ENCODE results near the gene SLC25A43. TPM values are rescaled to one million over a fixed set of nuclear protein-coding genes. Genes with fewer than 3 reads are reported as not detected.

Gene SLC25A43
- polyA plus RNA-seq, 2 of the 4 experiments (the other 2 are of a cell fraction): 27.4 to 31.2 TPM

GRCh38 chrX:119475389-119476101 is 76.4 kb downstream of the SLC25A43 start:
- CTCF ChIA-PET: interaction anchor here (26.9 kb wide), 1 partner anchor 33 kb away, joined by 814 read pairs; no protein-coding TSS in a partner anchor
- H3K4me3 ChIP-seq: no peak overlapping the region

GRCh38 chrX:119477812-119478232 is 78.7 kb downstream of the SLC25A43 start:
- CTCF ChIA-PET: interaction anchor here (1.0 to 26.9 kb wide), 5 partner anchors 8 to 31 kb away, joined by 4 to 814 read pairs (median 6); partner anchors contain the start of gene SLC25A5
- POLR2A ChIA-PET: interaction anchor here (1.0 to 1.8 kb wide), 3 partner anchors 9 to 35 kb away, joined by 5 to 28 read pairs (median 5); partner anchors contain the start of gene SLC25A5
- WGBS (ENCODE audit: missing lambda C conversion rate): 19% methylated on average over 3 of the region's 3 CpGs
- DNase-seq (ENCODE audit: low read depth in 1 of 2, low spot score in 1 of 2): peak; percentile 58 to 81
- H3K9me3 ChIP-seq: no peaks in the 10 kb centered on the region
- peaks cover 39% of the 10 kb centered on the region for H3K4me1 ChIP-seq
- H3K27ac ChIP-seq: peak overlapping the region; percentile 66 to 71
- H3K4me3 ChIP-seq: no peak overlapping the region
- peak; percentile 72 for FAIRE-seq
- no peak for TF ChIP-seq HEYL (CRISPR knock-in tag; IDR thresholded peaks at IDR 0.05)
- TF ChIP-seq BHLHE40 (IDR thresholded peaks at IDR 0.05; ENCODE audit: low read depth, low read length): 0 out of 2 replicates have a peak, but pooled peaks have one; percentile 29
- TF ChIP-seq HDAC2 (IDR thresholded peaks at IDR 0.05): no peak
- no peak for TF ChIP-seq ZNF302 (CRISPR knock-in tag; IDR thresholded peaks at IDR 0.05)
- TF ChIP-seq, protein P1, sequence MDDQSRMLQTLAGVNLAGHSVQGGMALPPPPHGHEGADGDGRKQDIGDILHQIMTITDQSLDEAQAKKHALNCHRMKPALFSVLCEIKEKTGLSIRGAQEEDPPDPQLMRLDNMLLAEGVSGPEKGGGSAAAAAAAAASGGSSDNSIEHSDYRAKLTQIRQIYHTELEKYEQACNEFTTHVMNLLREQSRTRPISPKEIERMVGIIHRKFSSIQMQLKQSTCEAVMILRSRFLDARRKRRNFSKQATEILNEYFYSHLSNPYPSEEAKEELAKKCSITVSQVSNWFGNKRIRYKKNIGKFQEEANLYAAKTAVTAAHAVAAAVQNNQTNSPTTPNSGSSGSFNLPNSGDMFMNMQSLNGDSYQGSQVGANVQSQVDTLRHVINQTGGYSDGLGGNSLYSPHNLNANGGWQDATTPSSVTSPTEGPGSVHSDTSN (IDR thresholded peaks at IDR 0.05): no peak
- peak; percentile 39 to 63; a peak in 3 of 4 replicates for TF ChIP-seq CEBPB (IDR thresholded peaks at IDR 0.05)
- peak; percentile 30; the same call in 1 of the 2 replicates for TF ChIP-seq MYC (IDR thresholded peaks at IDR 0.05; ENCODE audit: borderline replicate concordance, low read length)
- TF ChIP-seq HOXB13 (CRISPR knock-in tag; IDR thresholded peaks at IDR 0.05; ENCODE audit: low read depth): no peak
- no peak for TF ChIP-seq NFE2L2 (conservative IDR thresholded peaks at IDR 0.05; ENCODE audit: low read length)
- no peak for TF ChIP-seq CHD4 (IDR thresholded peaks at IDR 0.05; ENCODE audit: borderline replicate concordance)
- no peak for TF ChIP-seq JUN (IDR thresholded peaks at IDR 0.05)
- TF ChIP-seq GATA3 (IDR thresholded peaks at IDR 0.05; ENCODE audit: borderline replicate concordance): no peak
- TF ChIP-seq MAZ (IDR thresholded peaks at IDR 0.05; ENCODE audit: borderline replicate concordance, low read depth, low read length): no peak
- no peak for TF ChIP-seq RARB (CRISPR knock-in tag; IDR thresholded peaks at IDR 0.05)
- TF ChIP-seq EHF (CRISPR knock-in tag; IDR thresholded peaks at IDR 0.05): no peak
- TF ChIP-seq, protein P2, sequence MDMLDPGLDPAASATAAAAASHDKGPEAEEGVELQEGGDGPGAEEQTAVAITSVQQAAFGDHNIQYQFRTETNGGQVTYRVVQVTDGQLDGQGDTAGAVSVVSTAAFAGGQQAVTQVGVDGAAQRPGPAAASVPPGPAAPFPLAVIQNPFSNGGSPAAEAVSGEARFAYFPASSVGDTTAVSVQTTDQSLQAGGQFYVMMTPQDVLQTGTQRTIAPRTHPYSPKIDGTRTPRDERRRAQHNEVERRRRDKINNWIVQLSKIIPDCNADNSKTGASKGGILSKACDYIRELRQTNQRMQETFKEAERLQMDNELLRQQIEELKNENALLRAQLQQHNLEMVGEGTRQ (IDR thresholded peaks at IDR 0.05): no peak
- TF ChIP-seq KDM1A (IDR thresholded peaks at IDR 0.05; ENCODE audit: low read depth): no peak
- ATAC-seq: peak; percentile 56 to 77
- H3K4me2 ChIP-seq: peak overlapping the region; percentile 74

More at GRCh38 chrX:119475389-119476101, 76.4 kb downstream of the SLC25A43 start:
- TF ChIP-seq NPAS2 (CRISPR knock-in tag; IDR thresholded peaks at IDR 0.05; ENCODE audit: borderline replicate concordance) (no peak), ELK1 (IDR thresholded peaks at IDR 0.05; ENCODE audit: low read depth, low read length) (no peak), EHMT2 (IDR thresholded peaks at IDR 0.05; ENCODE audit: low read depth) (no peak), CEBPB (IDR thresholded peaks at IDR 0.05) (no peak), MAX (IDR thresholded peaks at IDR 0.05) (no peak), RAD21 (conservative IDR thresholded peaks at IDR 0.05 in 1 of 2, IDR thresholded peaks at IDR 0.05 in 1 of 2) (no peak), HOXB13 (CRISPR knock-in tag; IDR thresholded peaks at IDR 0.05; ENCODE audit: low read depth) (no peak), JUN (IDR thresholded peaks at IDR 0.05) (no peak), CBX8 (IDR thresholded peaks at IDR 0.05) (no peak), ZFP36 (IDR thresholded peaks at IDR 0.05; ENCODE audit: borderline replicate concordance, partially characterized antibody) (no peak), HDAC2 (IDR thresholded peaks at IDR 0.05) (no peak), FOSL2 (IDR thresholded peaks at IDR 0.05) (no peak), FOSL2 (CRISPR knock-in tag; IDR thresholded peaks at IDR 0.05) (no peak)
- FAIRE-seq (no peak), DNase-seq (ENCODE audit: low read depth in 1 of 2, low spot score in 1 of 2) (no peak), ATAC-seq (no peak)
- POLR2A ChIA-PET: no interaction called here
- Histone ChIP-seq H3K4me1 (peaks cover 32% of the 10 kb centered on the region), H3K4me2 (peak overlapping the region; percentile 44), H3K9me3 (no peaks in the 10 kb centered on the region), H3K27ac (peak overlapping the region in 1 of 2 experiments; percentile 47; a peak in 1 of 6 replicates)
- 48% methylated on average over 11 of the region's 11 CpGs for WGBS (ENCODE audit: missing lambda C conversion rate)
